Measurements from ENCODE around the gene USP47. TPM values are rescaled to one million over a fixed set of nuclear protein-coding genes. Genes with fewer than 3 reads are reported as not detected.
A peak's percentile ranks its signal among the peaks of the same experiment; 100 is the strongest.

Gene USP47
- total RNA-seq, 1 donor from 2014 or later, result 48.1 TPM

DNA sequence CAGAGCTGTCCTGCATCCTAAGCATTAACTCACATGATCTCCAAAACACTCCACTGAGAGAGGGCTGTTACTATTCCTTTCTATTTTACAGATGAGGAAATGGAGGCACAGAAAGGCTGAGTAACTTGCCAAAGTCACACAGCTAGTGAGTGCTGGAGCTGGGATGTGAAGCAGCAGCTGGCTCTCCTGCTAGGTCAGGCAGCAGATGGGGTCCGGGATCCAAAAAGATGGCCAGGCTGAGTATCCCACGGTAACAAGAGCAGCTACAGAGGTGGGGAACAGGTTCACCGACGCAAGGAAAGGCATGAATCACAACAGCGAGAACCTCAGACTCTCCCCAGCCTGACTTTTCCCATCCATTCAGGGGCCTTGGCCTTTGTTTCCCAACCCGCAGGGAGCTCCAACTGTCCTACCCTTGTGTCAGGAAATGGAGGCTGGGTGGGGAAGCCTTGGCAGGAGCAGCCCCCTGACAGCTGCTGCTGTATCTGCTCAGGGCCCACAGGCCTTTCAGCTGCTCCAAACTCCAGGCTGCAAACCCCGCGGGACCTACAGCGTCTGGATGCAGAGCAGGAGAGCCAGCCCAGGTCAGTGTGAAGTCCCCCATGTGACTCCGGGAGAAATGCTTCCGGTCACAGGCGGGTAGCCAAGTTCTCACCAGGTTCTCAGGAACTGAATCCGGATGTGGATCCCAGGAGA, 137.2 kb downstream of the USP47 start:
- Histone ChIP-seq H3K27me3 (no peaks in the 10 kb centered on the region), H3K36me3 (no peaks in the 10 kb centered on the region), H3K4me1 (peaks cover 73% of the 10 kb centered on the region), H3K9me3 (no peaks in the 10 kb centered on the region), H3K27ac (peak overlapping the region; percentile 81), H3K4me3 (no peak overlapping the region)
- TF ChIP-seq, protein P1, sequence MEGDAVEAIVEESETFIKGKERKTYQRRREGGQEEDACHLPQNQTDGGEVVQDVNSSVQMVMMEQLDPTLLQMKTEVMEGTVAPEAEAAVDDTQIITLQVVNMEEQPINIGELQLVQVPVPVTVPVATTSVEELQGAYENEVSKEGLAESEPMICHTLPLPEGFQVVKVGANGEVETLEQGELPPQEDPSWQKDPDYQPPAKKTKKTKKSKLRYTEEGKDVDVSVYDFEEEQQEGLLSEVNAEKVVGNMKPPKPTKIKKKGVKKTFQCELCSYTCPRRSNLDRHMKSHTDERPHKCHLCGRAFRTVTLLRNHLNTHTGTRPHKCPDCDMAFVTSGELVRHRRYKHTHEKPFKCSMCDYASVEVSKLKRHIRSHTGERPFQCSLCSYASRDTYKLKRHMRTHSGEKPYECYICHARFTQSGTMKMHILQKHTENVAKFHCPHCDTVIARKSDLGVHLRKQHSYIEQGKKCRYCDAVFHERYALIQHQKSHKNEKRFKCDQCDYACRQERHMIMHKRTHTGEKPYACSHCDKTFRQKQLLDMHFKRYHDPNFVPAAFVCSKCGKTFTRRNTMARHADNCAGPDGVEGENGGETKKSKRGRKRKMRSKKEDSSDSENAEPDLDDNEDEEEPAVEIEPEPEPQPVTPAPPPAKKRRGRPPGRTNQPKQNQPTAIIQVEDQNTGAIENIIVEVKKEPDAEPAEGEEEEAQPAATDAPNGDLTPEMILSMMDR (IDR thresholded peaks at IDR 0.05), result no peak
- DNase-seq, result peak; percentile 65
- intact Hi-C loops (cut with DNase I), result no loop called here
- peak; percentile 43 for ATAC-seq

DNA sequence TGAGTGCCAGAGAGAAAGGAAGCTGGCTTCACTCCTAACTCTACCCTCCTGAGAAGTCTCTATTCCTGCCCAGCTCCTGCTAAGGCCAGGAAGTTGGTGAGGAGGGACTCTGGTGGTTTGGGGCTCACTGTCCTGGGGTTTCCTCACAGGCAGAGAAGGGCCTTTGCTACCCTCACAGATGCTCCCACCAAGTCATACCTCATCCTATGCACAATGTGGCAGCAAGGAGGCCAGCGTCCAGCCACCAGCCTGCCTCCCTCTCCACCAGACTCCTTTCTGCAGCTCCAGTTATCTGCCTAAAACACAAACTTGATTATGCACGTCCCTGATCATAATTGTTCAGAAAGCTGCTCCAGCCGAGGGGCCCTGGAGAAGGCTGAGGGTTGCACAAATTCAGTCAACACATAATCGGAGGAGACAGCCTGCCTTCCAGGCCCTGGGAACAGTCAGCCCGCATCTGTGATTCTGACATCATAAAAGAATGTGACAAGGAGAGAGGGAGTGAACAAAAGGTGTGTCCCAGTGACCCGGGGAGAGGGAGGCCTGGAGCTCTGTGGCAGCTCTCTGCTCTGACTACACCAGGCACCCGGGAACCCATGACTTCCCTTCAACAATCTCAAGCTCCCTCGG, 137.8 kb downstream of the USP47 start:
- no peak overlapping the region for H3K4me3 ChIP-seq
- H3K36me3 ChIP-seq, result no peaks in the 10 kb centered on the region
- intact Hi-C loops (cut with DNase I), result no loop called here
- ATAC-seq, result peak; percentile 76
- TF ChIP-seq, protein P1 (IDR thresholded peaks at IDR 0.05), result no peak
- H3K27me3 ChIP-seq, result no peaks in the 10 kb centered on the region
- DNase-seq, result peak; percentile 61
- peak overlapping the region; percentile 81 for H3K27ac ChIP-seq
- H3K9me3 ChIP-seq, result no peaks in the 10 kb centered on the region
- peaks cover 67% of the 10 kb centered on the region for H3K4me1 ChIP-seq

DNA sequence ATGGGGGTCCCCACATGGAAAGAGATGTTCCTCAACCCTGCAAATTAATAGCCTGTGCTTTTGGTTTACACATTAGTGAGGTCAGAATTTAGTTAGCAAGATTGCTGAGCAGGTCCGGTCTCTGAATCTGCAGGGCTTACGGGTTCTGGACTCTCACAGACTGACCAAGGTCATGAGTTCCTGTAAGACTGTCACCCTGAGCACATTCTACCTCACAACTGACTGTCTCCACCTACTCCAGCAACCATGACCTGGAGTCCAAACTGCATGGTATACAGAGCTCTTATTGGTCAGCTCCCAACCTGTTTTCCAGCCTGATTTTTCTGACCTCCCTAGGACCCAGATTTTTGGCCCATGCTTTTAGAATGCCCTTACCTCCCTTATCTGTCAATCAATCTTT, 138.4 kb downstream of the USP47 start:
- Histone ChIP-seq H3K36me3 (no peaks in the 10 kb centered on the region), H3K27ac (peak overlapping the region; percentile 72), H3K4me3 (no peak overlapping the region), H3K4me1 (peaks cover 61% of the 10 kb centered on the region), H3K9me3 (no peaks in the 10 kb centered on the region), H3K27me3 (no peaks in the 10 kb centered on the region)
- intact Hi-C loops (cut with DNase I), result no loop called here
- TF ChIP-seq, protein P1 (IDR thresholded peaks at IDR 0.05), result no peak
- DNase-seq (no peak), ATAC-seq (no peak)

DNA sequence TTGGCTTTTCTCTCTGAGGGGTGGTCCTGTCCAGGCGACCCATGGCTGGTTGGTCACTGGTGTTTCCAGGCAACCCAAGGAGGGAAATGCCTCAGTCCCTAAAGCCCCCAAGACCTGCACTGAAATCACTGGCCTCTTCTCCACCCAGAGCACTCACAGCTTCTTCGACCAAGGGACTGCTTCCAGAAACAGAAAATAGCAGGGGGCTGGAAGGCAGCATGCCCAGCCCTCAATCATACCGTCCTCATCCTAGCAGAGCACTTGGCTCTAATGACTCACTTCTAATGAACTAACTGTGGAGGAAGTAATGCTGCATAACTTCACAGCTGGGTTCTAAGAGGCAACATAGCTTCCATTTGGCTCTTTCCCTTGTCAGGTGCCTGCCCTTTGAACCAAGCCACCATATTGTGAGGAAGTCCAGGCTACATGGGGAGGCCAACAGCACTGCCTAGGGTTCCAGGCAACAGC, 139.1 kb downstream of the USP47 start:
- intact Hi-C loops (cut with DNase I), result no loop called here
- Histone ChIP-seq H3K4me1 (peaks cover 54% of the 10 kb centered on the region), H3K9me3 (no peaks in the 10 kb centered on the region), H3K27me3 (no peaks in the 10 kb centered on the region), H3K27ac (peak overlapping the region; percentile 72), H3K4me3 (no peak overlapping the region), H3K36me3 (no peaks in the 10 kb centered on the region)
- ATAC-seq, result no peak
- TF ChIP-seq, protein P1 (IDR thresholded peaks at IDR 0.05), result no peak
- peak; percentile 26 for DNase-seq

- no peaks in the 10 kb centered on the region for H3K9me3 ChIP-seq
- H3K4me1 ChIP-seq, result peaks cover 49% of the 10 kb centered on the region
- H3K27ac ChIP-seq, result peak overlapping the region; percentile 72
- no peak overlapping the region for H3K4me3 ChIP-seq
- intact Hi-C loops (cut with DNase I), result no loop called here
- TF ChIP-seq, protein P1 (IDR thresholded peaks at IDR 0.05), result no peak
- no peaks in the 10 kb centered on the region for H3K27me3 ChIP-seq
- H3K36me3 ChIP-seq, result no peaks in the 10 kb centered on the region
- no peak for ATAC-seq
- peak; percentile 20 for DNase-seq
Observed at GRCh38 chr11:11981364-11981763, 139.6 kb downstream of the USP47 start.

Measured in upper lobe of right lung (tissue), 1 donor.